ENCODE data around the gene HRH1. TPM values are rescaled to one million over a fixed set of nuclear protein-coding genes. Genes with fewer than 3 reads are reported as not detected.

Gene HRH1
- total RNA-seq, 2 donors from 2014 or later: 7.2 to 20.4 TPM

DNA sequence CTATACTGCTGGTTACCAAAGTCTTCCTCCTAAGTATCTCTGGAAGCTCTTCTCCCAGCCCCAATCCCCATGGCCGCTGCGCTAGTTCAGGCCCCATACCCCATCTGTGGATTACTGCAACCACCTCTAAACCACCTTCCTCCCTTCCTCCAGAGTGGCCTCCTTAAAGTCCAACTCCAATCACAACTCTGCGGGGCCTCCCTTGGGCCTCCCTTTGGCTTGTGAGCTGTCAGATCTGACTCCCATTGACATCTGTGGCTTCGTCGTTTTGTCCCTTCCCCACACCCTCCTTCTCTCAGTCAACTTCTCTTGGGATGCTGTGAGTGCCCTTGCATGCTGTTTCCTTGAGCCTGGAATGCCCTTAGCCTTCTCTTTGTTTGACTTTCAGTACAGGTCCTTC is 9.3 kb upstream of the HRH1 start:
- no peak overlapping the region for H3K9ac ChIP-seq (ENCODE audit: low read depth in 2 of 2, low read length in 2 of 2)
- no peak overlapping the region for H3K4me3 ChIP-seq
- no peaks in the 10 kb centered on the region for H3K4me1 ChIP-seq
- H3K36me3 ChIP-seq: no peaks in the 10 kb centered on the region
- TF ChIP-seq CTCF (IDR thresholded peaks at IDR 0.05): no peak
- intact Hi-C loops (cut with DNase I): no loop called here
- no peaks in the 10 kb centered on the region for H3K9me3 ChIP-seq
- no peaks in the 10 kb centered on the region for H3K27me3 ChIP-seq
- no peak overlapping the region for H3K27ac ChIP-seq
- no peak for DNase-seq

- Histone ChIP-seq H3K36me3 (no peaks in the 10 kb centered on the region), H3K4me3 (no peak overlapping the region), H3K9me3 (no peaks in the 10 kb centered on the region), H3K4me1 (no peaks in the 10 kb centered on the region), H3K27me3 (no peaks in the 10 kb centered on the region), H3K27ac (no peak overlapping the region), H3K9ac (ENCODE audit: low read depth in 2 of 2, low read length in 2 of 2) (no peak overlapping the region)
- TF ChIP-seq CTCF (IDR thresholded peaks at IDR 0.05): no peak
- intact Hi-C loops (cut with DNase I): no loop called here
- DNase-seq: no peak
Observed at GRCh38 chr3:11145888-11146287, 8.4 kb upstream of the HRH1 start.

GRCh38 chr3:11146773-11147660 is 7.3 kb upstream of the HRH1 start:
- Histone ChIP-seq H3K9me3 (no peaks in the 10 kb centered on the region), H3K4me1 (no peaks in the 10 kb centered on the region), H3K27me3 (no peaks in the 10 kb centered on the region), H3K4me3 (no peak overlapping the region), H3K27ac (no peak overlapping the region), H3K36me3 (no peaks in the 10 kb centered on the region), H3K9ac (ENCODE audit: low read depth in 2 of 2, low read length in 2 of 2) (no peak overlapping the region)
- no peak for TF ChIP-seq CTCF (IDR thresholded peaks at IDR 0.05)
- intact Hi-C loops (cut with DNase I): no loop called here
- no peak for DNase-seq

DNA sequence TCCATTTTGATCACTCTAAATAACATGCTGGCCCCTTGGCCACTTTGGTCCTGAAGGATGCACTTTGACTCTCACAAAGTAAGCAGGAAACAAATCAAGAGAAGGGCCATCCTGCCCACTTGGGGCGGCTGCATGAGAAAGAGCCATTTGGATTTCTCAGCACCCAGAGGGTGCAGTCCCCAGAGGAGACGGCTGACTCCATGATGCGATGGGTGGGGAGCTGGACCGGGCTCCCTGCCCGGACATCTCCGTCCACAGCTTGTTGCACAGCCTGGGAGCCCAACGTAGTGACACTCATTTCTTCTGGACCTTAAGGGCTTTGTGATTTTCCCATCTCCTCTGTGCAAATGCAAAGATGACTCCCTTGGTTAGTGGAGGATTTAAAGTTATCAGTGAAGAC is 4.0 kb upstream of the HRH1 start:
- Histone ChIP-seq H3K9me3 (no peaks in the 10 kb centered on the region), H3K27ac (no peak overlapping the region), H3K4me1 (peaks cover 7% of the 10 kb centered on the region), H3K9ac (ENCODE audit: low read depth in 2 of 2, low read length in 2 of 2) (no peak overlapping the region), H3K36me3 (no peaks in the 10 kb centered on the region), H3K27me3 (peaks cover 8% of the 10 kb centered on the region), H3K4me3 (no peak overlapping the region)
- intact Hi-C loops (cut with DNase I): loop anchor here (10.0 kb wide), 1 partner anchor 185 kb away; no protein-coding TSS in a partner anchor
- DNase-seq: no peak
- TF ChIP-seq CTCF (IDR thresholded peaks at IDR 0.05): no peak

DNA sequence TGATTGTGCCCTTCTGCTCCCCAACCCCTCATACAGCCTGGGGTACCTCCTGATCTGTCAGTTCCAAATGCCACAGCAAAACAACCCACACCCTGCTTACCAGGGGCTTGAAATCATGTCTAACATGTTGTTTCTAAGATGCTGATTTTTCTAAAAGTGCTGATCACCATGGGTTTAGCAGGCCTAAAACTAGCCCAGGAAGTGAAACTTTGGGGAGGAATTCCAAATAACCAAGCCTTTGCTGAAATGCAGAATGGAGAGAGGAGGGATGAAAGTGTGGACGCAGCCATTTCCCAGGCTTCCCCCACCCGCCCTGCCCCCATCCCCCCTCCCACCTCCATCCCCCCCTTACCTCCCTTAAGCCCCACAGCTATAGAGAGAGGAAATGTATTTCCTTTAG is 2.0 kb upstream of the HRH1 start:
- Histone ChIP-seq H3K27ac (no peak overlapping the region), H3K9me3 (no peaks in the 10 kb centered on the region), H3K36me3 (no peaks in the 10 kb centered on the region), H3K27me3 (peaks cover 8% of the 10 kb centered on the region), H3K9ac (ENCODE audit: low read depth in 2 of 2, low read length in 2 of 2) (no peak overlapping the region), H3K4me1 (peaks cover 7% of the 10 kb centered on the region), H3K4me3 (no peak overlapping the region)
- TF ChIP-seq CTCF (IDR thresholded peaks at IDR 0.05): no peak
- no peak for DNase-seq
- intact Hi-C loops (cut with DNase I): loop anchor here (10.0 kb wide), 1 partner anchor 182 kb away; no protein-coding TSS in a partner anchor
